GM21619 (cell line): ENCODE results near the gene STRIP2.
A peak's percentile ranks its signal among the peaks of the same experiment; 100 is the strongest.

Experiments
- ATAC-seq: cut with Tn5 transposase; IDR thresholded peaks from one replicate; pipeline ENCODE4 v1.9.1; 2021; ENCODE audit not compliant: unreplicated experiment

STRIP2 gene

DNA sequence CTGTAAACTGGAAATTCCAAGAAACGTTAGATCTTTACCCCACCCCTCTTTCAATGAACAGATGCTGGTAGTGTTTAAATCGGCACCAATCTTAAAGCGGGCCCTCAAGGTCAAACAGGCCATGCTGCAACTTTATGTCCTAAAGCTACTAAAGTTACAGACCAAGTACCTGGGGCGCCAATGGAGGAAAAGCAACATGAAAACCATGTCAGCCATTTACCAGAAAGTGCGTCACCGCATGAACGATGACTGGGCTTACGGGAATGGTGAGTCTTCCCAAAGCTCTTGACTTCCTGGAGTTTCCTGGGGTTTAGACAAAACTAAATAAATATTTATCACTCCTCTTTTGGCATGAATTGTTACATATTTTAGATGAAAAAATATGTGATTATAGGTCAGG, 48.5 kb downstream of the STRIP2 start:
- no peak for ATAC-seq

DNA sequence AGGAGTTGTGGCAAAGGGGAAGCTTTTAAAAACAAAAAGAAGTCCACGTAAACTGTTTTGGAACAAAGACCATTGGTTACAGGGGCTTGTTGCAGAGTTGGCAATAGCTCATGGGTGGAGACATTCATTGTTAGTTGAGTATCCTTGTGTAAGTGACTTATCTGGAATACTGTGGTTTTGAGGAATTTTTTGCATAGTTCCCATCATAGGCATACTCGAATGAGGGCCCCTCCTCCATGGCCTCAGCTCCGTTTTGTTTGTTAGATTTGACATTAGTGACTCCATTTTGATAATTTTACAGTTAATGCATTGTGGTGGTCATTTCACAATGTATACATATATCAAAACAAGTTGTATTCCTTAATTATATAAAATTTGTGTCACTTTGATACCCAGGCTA, 55.3 kb downstream of the STRIP2 start:
- ATAC-seq = no peak

DNA sequence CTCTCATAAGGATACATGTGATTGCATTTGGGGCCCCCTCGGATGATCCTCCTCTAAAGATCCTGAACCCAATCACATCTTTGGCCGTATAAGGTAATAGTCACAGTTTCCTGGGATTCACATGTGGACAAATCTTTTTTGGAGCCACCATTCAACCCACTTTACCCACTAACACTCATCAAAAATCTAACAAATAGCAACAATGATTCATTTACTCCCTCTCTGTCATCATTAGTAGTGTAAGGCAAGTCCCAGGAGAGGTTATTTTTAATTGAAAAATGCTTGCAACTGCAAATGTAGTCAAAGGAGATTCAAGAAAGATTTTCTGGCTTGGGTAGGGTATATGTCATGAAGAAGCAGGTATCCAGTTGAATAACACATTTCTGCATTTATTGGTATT, 58.2 kb downstream of the STRIP2 start:
- no peak for ATAC-seq

GRCh38 chr7:129493555-129493954, 59.3 kb downstream of the STRIP2 start:
- ATAC-seq = no peak

- ATAC-seq = peak; percentile 73
These were observed 59.8 kb downstream of the STRIP2 start for GRCh38 chr7:129494041-129494440.

DNA sequence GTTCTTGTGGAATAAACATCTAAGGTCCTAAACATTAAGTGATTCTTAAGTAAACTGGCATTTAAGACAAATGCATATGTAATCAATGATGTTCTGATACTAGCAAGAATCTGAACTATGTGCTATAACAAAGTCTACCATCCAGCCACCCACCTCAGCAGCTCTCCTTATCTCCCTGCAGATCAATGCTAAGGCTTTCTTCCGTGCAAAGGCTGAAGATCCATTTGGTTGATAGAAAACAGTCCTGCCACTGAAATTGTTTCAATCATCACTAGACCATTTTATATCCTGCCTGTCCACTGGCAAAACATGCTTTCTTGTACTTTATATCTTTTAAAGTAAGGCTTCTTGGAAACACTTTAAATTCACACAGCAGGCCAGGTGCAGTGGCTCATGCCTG, 61.8 kb downstream of the STRIP2 start:
- ATAC-seq = no peak

DNA sequence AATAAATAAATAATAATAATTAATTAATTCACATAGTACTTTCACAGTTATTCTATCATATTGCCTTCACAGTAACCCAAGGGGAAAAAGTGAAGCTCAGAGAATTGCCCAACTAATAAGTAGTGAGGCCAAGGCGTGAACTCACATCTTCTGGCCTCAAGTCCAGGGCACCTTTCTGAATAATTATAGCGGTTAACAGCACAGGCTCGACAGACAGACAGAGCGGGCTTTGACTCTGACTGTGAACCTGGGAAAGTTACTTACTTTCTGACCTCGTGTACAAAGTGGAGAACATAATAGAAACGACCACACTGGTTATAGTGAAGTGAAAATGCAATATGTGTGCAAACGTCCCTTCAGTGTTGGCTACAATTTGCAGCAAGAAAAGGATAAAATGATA, 62.4 kb downstream of the STRIP2 start:
- no peak for ATAC-seq

DNA sequence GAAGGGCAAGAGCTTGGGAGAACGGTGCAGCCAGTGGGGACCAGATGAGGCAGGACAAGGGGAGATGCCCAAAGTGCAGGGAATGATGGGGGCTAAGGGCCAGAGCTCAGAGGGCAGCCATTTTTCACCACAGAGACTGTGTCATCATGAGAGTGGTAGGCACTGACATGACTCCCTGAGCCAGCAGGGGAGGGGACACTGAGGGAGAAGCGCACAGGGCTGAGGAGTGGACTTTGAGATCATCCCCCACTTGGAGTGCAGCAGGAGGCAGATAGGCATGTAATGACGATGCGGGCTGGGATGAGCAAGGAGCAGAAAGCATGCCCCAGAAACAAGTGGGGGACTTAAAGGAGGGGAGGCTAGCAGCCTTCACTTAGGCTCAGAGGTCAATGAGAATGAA, 62.9 kb downstream of the STRIP2 start:
- ATAC-seq = no peak

DNA sequence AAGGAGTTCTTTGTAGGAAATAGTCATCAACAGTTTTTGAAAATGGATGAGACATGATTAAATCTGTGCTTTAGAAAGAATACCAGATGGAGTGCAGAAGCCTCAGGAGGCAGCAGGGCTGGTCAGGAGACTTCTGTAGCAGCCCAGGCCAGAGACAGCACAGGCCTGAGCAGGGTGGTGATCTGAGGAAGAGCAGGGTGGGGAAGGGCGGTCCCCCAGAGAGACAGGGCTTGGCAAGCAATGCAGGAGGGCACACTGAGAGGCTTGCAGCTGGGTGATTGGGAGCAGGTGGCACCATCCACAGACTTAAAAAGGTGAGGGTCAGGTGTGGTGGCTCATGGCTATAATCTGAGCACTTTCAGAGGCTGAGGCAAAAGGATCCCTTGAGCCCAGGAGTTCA, 63.8 kb downstream of the STRIP2 start:
- no peak for ATAC-seq

DNA sequence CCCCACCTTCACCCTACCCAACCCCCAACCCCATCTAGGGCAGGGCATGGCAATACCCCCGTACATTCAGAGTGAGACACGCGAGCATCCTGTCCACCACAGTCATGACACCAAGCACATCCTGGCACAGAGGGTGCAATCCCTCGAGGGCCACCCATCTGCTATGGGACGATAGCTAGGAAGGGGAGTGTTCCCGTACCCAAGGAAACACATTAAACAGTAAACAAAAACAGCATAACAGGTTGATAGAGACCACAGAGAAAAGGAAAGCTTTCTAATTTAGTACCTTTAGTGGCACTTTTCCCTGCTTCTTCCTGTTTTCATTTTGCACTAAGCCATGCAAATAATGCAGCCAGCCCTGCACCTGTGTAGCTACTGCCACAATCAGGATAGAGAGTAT, 65.8 kb downstream of the STRIP2 start:
- ATAC-seq = no peak

DNA sequence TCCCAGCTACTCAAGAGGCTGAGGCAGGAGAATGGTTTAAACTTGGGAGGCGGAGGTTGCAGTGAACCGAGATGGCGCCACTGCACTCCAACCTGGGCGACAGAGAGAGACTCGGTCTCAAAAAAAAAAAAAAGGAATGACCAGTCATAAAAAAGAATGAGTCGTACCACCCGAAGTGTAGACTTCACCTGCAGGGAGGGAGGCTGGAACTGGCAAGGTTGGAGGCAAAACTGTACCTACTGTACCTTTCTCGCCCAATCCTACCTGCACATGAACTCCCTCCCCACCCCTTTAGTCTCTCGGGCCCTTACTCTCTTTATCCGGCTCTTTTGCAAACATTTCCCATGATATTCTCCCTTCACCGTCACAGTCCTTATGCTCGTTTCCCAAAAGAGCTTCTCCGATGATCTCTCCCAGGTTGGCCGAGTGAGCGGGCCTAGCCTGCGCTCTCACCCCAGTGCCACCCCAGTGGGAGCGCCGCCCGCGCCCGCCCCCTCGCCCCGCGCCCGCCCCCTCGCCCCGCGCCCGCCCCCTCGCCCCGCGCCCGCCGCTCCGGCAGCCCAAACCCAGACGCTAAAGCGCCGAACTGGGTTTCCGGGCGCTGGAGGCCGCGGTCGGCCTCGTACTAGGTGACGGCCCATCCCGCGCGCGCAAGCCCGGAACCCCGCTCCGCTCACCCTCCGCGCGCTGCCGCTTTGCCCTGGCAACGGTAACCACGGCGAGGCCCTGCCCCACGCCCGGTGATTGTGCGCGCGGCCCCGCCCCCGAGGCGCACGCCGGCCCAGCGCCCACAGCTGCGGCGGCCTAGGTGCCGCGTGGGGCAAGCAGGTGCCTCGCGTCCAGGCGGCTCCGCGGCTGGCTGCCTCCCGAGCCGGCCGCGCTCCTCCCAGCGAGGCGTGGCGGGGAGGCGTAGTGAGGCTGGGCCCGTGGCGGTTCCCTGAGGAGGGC, 67.8 kb downstream of the STRIP2 start, which contains the start of gene SMKR1:
Gene SMKR1, plus strand, starts transcription at position 772 of the 948 bp plus-strand sequence. CDS start 294 bp downstream, outside the sequence.
- ATAC-seq = peak; percentile 75

DNA sequence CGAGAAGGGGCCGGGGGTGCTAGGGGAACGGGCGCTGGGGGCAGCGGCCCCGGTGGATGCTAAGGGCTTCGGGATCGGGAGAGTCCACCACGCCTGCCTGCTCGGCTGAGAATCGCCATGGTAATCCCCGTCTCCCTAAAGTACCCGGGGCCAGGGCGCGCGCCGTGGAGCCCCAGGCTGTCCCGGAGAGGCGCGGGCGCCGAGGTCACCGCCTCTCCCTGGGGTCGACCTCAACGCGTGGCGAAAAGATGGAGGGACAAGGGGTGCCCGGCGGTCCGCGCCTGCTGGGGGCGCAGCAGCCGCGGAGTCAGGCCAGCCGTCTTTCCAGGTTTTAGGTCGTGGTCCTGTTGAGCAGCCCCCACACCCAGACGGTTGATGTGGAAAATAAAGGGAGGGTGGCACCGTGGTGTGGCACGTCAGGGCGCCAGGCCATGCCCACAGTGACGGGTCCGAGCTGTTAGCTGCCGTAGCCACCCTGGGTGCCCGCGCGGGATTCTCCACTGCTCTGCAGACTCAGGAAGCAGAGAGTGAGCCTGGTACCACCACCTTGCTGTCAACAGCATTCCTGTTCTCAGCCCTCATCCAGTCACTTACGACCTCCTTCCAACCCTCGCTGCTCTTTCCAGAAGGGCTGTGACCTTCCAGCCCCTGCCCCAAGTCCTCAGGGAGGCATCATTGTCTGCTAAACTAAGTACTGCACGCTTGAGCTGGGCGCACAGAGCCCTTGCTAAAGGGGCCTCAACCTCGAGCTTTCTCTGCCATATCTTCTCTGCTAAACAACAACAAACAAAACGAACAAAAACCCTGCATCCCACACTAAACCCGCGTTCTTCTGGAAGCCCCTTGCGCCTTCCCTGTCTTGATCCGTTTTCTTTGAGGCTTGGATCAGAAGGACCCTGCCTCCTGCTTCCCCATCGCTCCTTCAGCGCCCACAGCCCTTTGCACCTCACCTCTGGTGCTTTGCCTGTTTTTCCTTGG, 68.8 kb downstream of the STRIP2 start:
- ATAC-seq = no peak

GRCh38 chr7:129503725-129504124, 69.5 kb downstream of the STRIP2 start:
- no peak for ATAC-seq

DNA sequence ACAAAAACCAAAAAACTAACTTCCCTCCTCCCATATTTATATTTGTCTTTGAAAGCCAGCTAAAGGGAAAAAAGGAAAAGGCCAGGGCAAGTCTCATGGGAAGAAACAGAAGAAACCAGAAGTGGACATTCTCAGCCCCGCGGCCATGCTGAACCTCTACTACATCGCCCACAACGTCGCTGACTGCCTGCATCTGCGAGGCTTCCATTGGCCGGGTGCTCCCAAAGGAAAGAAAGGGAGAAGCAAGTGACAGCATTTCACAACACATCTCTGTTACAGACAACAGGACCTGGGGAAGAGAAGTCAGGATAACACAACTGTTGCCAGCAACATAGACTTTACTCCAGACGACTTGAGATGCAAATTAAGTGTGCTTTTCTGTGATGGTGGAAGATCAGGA, 78.0 kb downstream of the STRIP2 start:
- no peak for ATAC-seq

GRCh38 chr7:129513546-129513945, 79.3 kb downstream of the STRIP2 start:
- ATAC-seq = no peak

DNA sequence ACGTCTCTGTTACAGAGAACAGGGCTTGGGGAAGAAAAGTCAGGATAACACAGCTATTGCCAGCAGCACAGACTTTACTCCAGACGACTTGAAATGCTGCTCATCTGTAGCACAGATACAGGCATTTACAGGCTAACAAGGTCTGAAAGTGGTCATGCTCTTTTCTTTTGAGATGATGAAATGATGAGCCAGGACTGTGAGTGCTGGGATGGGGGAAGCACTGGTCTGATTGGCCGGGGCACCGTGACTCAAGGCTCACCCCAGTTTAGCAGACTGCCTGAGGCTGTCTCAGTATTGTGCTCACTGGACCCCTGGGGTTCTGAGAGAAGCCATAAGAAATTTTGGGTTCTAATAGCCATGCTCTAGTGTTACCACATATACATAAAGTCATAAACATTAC, 80.5 kb downstream of the STRIP2 start:
- ATAC-seq = no peak

- no peak for ATAC-seq
These were observed 81.1 kb downstream of the STRIP2 start for GRCh38 chr7:129515381-129515780.

GRCh38 chr7:129517931-129518330, 83.7 kb downstream of the STRIP2 start:
- ATAC-seq = no peak

- ATAC-seq = no peak
These were observed 85.2 kb downstream of the STRIP2 start for GRCh38 chr7:129519464-129519863.

GRCh38 chr7:129522088-129522970, 88.1 kb downstream of the STRIP2 start:
- no peak for ATAC-seq

DNA sequence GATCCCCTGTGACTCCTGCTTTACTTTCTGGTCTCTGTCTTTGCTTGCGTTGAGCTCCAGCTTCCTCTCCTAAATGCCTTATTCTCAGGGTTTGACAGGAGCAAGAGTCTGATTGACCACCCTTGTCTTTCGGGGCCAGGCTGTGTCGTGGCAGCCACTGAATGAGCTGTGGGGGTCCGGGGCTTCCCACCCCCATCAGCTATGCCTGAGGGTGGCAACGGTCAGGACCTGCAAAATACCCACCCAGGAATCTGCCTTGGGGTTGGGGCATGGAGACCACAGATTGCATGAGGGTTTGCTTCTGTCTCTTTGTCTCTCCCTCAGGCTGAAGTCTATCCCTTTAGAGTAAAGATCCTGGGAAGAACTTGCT, 88.7 kb downstream of the STRIP2 start:
- no peak for ATAC-seq
